Measurements from ENCODE around the gene WDR45.
A peak's percentile ranks its signal among the peaks of the same experiment; 100 is the strongest.

DNA sequence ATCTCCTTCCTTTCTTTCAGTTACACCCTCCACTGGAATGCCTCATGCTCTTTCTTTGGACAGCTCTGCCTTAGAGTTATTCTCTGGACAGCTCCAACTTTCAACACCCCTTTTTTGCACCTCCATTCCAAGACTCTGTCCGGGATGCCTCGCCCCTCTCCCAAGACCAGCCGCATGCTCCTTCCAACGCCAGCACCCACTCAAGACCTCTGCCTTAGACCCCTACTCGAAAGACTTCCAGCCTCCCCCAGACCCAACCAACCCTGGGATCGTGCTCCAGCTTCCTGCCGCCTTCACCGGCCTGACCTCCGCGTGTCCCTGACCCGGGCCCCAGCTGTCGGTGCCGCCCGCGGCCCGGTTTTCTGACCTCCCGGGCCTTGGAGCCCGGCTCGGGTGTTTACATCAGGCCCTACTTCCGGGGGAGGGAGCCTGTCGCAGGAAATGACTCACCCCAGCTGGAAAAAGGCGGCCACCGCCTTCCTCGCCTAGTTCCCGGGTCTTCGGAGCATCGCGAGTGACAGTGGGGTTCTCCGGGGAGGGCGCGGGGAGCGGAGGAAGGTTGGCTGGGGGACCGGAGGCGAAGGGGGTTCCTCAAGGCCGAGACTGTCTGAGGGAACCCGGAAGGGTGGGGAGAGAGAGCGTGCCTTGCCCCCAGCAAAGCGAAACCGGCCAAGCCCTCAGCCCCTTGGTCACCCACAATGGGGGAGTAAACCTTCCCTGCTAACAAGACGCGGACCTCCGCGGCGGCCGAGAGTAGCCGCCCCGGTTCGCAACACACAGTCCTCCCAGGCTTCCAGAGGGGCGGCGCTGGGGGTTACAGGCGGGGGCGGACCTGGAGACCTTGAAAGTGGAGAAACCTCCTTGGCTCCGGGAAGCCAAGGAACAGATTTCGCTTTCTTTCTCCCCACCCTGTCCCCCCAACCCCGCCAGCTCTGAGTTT lies at the start of gene WDR45:
- TF ChIP-seq CTCF (IDR thresholded peaks at IDR 0.05) (no peak), POLR2A (IDR thresholded peaks at IDR 0.05) (peak in 1 of 4 donors; percentile 50), POLR2AphosphoS5 (IDR thresholded peaks at IDR 0.05) (peak; percentile 33 to 84 (median 79))
